H7 (cell line): ENCODE data around the gene ALAS1. TPM values are rescaled to one million over a fixed set of nuclear protein-coding genes. Genes with fewer than 3 reads are reported as not detected.

Experiments
- DNase-seq: peaks from one replicate; pipeline ENCODE4 v3.0.0; 2012
- H3K27me3 ChIP-seq: 2 replicates; pipeline ENCODE4 v1.6.0; 2011; ENCODE audit warnings: mild to moderate bottlenecking, low read length; ENCODE audit not compliant: control insufficient read depth, insufficient read depth
- H3K36me3 ChIP-seq: replicated peaks from 2 replicates; pipeline ENCODE4 v1.5.1; 2011; ENCODE audit warnings: low read length; ENCODE audit not compliant: control insufficient read depth, insufficient read depth
- H3K4me3 ChIP-seq: 2 replicates; pipeline ENCODE4 v1.5.1; 2011; ENCODE audit warnings: low read depth, mild to moderate bottlenecking, control low read depth, low read length, moderate library complexity; ENCODE audit not compliant: insufficient read depth
- total RNA-seq: library from RNA; depleted of rRNA; stranded (reverse); fragments of >200 nt; shearing (Covaris generic); gene quantifications from 2 replicates; pipeline ENCODE4 v1.2.3, GENCODE V29; 2014; rRNA removed

The ALAS1 gene
- total RNA-seq, 1 experiment from 2014 or later: 63.8 TPM

DNA sequence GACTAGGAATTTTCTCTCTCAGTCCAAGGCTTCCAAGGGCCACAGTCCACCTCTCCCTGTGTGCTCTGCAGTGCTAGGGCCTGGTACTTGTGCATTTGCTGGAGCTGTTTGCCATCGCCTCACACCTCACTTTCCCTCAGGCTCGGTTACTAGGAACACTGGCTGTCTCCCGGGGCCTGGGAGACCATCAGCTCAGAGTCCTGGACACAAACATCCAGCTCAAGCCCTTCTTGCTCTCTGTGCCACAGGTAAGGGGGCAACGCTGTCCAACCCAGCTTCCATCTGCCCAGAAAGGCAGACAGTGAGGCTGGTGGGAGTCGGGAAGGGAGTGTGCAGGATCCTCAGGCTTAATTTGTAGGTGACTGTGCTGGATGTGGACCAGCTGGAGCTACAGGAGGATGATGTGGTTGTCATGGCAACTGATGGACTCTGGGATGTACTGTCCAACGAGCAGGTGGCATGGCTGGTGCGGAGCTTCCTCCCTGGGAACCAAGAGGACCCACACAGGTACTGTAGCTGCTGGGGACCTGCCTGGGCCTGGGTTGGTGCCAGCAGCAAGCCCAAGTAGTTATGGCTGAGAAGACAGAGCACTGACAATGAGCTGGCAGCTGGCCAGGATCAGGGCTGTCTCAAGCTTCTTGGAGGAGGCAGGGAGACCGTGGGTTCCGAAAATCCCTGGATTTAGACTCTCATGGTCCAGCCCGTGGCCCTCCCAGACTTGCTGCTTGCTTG lies 51.0 kb downstream of the ALAS1 start:
- peak; percentile 26 for DNase-seq
- Histone ChIP-seq H3K4me3 (no peak overlapping the region), H3K36me3 (peaks cover 11% of the 10 kb centered on the region), H3K27me3 (peaks cover 27% of the 10 kb centered on the region)

DNA sequence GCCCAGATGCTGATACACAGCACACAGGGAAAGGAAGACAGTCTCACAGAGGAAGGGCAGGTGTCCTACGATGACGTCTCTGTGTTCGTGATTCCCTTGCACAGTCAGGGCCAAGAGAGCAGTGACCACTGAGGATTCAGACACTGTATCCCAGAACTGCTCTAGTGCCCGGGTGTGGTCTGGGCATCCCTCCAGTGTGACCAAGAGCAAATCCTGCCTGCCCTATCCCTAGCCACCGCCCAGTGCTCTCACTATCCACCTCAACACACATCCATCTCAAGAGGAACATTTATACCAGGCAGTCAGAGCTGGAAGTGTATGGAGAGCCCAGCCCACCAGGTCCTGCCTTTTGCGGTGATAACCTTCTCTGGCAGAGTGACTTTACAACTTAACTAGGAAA lies 51.7 kb downstream of the ALAS1 start:
- no peak for DNase-seq
- Histone ChIP-seq H3K36me3 (peaks cover 13% of the 10 kb centered on the region), H3K27me3 (peaks cover 23% of the 10 kb centered on the region), H3K4me3 (no peak overlapping the region)

DNA sequence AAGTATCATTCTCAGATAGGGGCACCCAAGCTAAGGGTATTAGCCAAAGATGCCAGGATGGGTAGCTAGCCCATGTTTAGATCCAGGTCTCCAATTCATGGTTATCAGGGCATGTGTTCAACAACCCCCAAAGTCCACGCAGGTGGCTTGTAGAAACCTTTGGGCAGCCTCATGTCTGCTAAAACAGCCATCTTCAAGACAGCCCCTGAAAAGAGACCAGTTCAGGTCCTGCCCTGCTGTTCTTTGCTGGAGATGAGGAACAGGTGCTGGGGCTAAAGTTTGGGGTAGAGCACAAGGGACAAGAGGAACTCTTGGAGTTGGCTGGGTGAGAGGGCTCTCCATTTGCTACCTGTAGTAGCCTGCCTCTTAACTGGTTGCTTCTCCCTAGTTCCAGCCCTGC lies 52.2 kb downstream of the ALAS1 start:
- Histone ChIP-seq H3K36me3 (peaks cover 13% of the 10 kb centered on the region), H3K27me3 (peaks cover 19% of the 10 kb centered on the region), H3K4me3 (no peak overlapping the region)
- DNase-seq: no peak

DNA sequence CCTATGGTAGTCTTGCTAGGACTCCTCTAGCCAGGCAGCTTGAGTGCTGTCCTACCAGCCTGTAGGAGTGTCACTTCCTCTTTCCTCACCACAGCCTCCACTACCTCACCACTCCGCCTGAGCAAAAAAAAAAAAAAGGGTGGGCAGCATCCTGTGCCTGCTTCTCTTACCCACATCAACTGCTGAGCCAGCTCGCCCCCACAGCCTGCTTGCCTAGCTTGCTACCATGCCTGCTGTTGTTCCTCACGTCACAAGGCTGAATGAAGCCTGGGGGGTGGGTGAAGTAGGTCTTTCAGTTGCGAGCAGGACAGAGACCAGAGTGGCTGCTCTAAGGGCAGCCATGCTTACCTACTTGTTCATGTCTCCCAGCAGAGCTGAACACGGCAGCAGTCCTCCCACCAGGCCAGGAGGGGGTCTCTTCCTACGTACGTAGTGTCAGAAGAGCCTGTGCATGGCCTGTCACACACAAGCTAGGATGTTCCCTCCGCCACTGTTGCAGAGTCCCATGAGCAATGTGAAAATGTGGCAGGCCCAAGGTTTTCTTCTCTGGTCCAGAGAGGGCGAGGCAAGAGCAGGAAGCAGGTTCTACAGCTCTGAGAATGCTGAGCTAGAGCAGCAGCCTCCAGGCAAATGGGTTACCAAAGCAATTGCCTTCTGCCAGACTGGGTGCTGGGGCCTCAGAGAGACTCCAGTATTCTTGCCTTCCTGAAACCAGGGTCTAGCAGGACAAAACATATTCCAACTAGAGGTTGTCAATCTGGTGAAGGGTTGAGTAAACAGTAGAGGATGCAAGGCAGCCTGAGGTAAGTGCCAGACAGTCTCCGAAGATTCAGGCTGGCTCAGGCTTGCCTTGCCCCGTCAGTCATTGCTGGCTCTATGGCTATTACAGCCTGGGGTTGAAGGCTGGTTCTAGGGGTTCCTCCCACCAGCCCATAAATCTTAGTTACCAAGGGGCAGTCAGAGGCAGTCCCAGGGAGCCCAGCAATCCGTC lies 55.6 kb downstream of the ALAS1 start:
- no peak overlapping the region for H3K4me3 ChIP-seq
- H3K36me3 ChIP-seq: peaks cover 47% of the 10 kb centered on the region
- no peaks in the 10 kb centered on the region for H3K27me3 ChIP-seq
- DNase-seq: no peak

DNA sequence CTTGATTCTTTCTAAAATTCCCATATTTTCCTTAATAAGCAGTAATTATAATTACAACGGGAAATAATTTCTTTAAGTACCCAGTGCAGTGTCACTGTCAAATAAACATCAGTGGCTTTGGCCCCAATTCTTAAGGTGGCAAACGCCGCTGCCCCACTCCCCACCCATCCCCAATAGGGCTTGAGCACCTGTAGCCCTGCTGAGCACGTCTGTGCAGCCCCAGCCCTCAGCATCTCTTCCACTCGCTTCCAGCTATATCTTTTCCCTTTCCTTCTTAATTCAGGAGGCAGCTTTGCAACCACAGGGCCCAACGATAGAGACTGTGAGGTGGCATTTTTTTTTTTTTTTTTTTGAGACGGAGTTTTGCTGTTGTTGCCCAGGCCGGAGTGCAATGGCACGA lies 56.6 kb downstream of the ALAS1 start:
- DNase-seq: no peak
- Histone ChIP-seq H3K36me3 (peaks cover 55% of the 10 kb centered on the region), H3K4me3 (no peak overlapping the region), H3K27me3 (no peaks in the 10 kb centered on the region)

DNA sequence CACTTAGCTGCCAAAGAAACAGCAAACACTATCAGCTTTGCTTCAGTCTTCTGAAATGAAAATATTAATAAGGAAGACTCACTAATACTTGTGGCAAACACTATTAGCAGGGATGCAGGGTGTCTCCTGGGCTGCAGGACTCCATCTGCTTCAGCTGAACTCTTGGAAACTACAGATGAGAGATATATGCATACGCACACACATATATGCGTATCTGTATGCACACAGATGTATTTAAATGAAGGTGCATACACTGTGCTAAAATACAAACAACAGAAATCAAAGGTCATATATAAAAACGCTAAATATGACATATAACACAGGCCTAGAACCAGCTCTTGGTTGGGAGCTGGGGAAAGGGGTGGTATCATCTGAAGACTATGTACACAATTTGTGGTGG lies 58.2 kb downstream of the ALAS1 start:
- no peaks in the 10 kb centered on the region for H3K27me3 ChIP-seq
- H3K4me3 ChIP-seq: no peak overlapping the region
- no peak for DNase-seq
- H3K36me3 ChIP-seq: peaks cover 57% of the 10 kb centered on the region

DNA sequence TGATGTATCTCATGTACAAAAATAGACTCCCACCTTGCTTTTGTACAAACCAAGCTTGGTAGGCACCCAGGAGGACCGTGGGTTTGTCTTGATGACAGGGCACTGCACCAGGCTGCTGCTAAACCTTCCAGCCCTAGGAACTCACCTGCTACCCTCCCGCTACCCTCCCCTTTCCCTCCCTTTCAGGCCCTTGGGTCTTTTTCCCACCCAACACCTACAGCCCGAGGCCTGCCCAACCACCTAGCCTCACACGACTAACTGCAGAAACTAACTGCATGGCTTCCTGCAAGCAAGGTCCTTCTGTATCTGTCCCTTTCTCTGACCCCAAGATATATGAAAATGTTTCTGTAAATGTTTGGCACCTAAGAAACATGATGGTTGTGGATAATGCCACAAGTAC lies 58.7 kb downstream of the ALAS1 start:
- Histone ChIP-seq H3K36me3 (peaks cover 58% of the 10 kb centered on the region), H3K4me3 (no peak overlapping the region), H3K27me3 (no peaks in the 10 kb centered on the region)
- DNase-seq: no peak

DNA sequence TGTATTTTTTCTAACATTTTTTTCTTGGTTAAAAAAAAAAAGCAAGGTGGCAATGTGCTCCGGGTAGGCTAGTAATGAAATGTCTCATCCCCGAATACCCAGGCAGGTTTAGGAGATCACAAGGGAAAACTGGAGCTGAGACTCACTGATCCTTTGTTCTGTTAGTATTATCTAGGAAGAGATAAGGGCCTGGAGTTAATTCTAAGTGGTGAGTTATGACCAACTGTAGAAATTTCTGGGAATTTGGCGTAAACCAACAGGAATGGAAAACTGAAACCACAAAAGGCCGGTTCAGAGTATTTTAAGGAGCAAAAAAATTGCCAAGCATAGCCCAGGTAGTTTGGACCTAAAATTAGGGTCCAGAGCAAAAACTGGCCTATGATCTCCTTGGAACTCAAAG lies 60.0 kb downstream of the ALAS1 start:
- no peak for DNase-seq
- H3K36me3 ChIP-seq: peaks cover 58% of the 10 kb centered on the region
- no peaks in the 10 kb centered on the region for H3K27me3 ChIP-seq
- no peak overlapping the region for H3K4me3 ChIP-seq

DNA sequence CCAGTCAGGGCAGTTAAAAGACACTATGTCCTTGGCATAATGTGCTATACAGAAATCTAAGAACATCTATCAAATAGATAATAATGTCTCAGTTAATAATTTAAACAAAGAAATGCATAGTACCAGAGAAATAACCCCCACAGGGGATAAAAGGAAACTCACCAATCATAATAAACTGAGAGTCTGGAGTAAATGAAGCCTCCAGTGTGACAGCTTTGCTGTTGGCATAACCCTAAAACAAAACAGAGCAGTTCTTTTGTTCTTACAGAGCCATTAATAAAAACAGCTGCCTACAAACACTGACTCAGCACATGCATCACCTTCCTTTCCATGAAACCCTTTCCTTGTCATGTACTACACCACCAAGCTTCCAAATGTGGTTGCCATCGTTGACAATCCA lies 61.1 kb downstream of the ALAS1 start:
- DNase-seq: no peak
- Histone ChIP-seq H3K36me3 (peaks cover 53% of the 10 kb centered on the region), H3K4me3 (no peak overlapping the region), H3K27me3 (no peaks in the 10 kb centered on the region)

DNA sequence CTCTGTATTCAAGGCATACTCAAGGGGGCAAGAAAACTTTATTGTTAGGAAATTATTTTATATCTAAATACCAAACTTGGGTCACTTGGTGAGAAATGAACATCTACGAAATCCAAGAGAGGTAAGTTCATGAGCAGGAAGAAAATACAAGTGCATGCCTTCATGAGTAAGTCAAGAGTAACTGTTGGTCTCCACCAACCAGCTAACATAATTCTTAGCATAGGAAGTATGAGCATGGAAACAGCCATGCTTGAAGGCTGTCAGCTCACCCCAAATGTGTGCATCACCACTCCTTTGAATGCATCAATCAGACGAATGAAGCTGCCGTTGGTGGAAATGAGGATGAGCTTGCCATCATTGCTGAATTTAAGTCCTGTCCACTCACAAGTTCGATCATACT lies 61.5 kb downstream of the ALAS1 start:
- no peaks in the 10 kb centered on the region for H3K27me3 ChIP-seq
- peaks cover 52% of the 10 kb centered on the region for H3K36me3 ChIP-seq
- H3K4me3 ChIP-seq: no peak overlapping the region
- DNase-seq: no peak

DNA sequence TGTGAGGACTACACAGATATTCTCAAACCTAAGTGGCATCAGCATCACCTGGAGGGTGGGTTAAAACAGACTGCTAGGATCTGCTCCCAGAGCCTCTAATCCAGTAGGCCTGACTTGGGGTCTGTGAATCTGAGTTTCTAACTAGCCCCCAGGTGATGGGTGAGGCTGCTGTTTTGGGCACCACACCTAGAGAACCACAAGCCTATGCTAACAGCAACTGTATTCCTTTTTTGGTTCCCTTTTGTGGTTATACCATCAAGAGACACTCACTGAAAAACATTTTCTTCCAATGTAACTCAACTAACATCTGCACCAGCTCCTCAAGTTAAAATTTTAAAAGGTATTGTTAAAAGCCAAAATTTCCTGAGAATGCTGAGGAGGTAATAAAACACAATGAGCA lies 64.5 kb downstream of the ALAS1 start:
- H3K36me3 ChIP-seq: peaks cover 42% of the 10 kb centered on the region
- no peak for DNase-seq

More for the DNA sequence above, 64.5 kb downstream of the ALAS1 start:
- H3K4me3 ChIP-seq: no peak overlapping the region
- no peaks in the 10 kb centered on the region for H3K27me3 ChIP-seq

Other genes starting within 250 kb of the ALAS1 start
- 0.14 TPM in 1 of 2 replicates, not detected in the other for gene GPR62, start 242.8 kb upstream of the ALAS1 start, total RNA-seq
- gene PCBP4, start 230.7 kb upstream of the ALAS1 start, total RNA-seq: 29.4 and 48.1 TPM in 2 replicates
- 20.8 and 24.3 TPM in 2 replicates for gene ABHD14B, start 224.1 kb upstream of the ALAS1 start, total RNA-seq
- 7.5 and 7.7 TPM in 2 replicates for gene ABHD14A, start 223.1 kb upstream of the ALAS1 start, total RNA-seq
- 97.7 and 101 TPM in 2 replicates for gene ACY1, start 214.6 kb upstream of the ALAS1 start, total RNA-seq
- gene RPL29, start 202.3 kb upstream of the ALAS1 start, total RNA-seq: 1,001 and 1,107 TPM in 2 replicates
- gene DUSP7, start 141.6 kb upstream of the ALAS1 start, total RNA-seq: 19.5 and 21.7 TPM in 2 replicates
- gene POC1A, start 43.7 kb upstream of the ALAS1 start, total RNA-seq: 25.1 and 26.4 TPM in 2 replicates
- gene TLR9, start 27.5 kb downstream of the ALAS1 start, total RNA-seq: not detected in 2 replicates
- 85.8 and 99.0 TPM in 2 replicates for gene TWF2, start 41.0 kb downstream of the ALAS1 start, total RNA-seq
- 2.9 and 4.5 TPM in 2 replicates for gene PPM1M, start 47.6 kb downstream of the ALAS1 start, total RNA-seq
- gene WDR82, start 80.5 kb downstream of the ALAS1 start, total RNA-seq: 60.3 and 63.8 TPM in 2 replicates
- gene GLYCTK, start 89.7 kb downstream of the ALAS1 start, total RNA-seq: 6.1 and 8.5 TPM in 2 replicates
- gene DNAH1, start 118.2 kb downstream of the ALAS1 start, total RNA-seq: 0.48 and 2.0 TPM in 2 replicates
- gene BAP1, start 211.8 kb downstream of the ALAS1 start, total RNA-seq: 128 and 145 TPM in 2 replicates
- gene PHF7, start 212.5 kb downstream of the ALAS1 start, total RNA-seq: 16.5 and 25.2 TPM in 2 replicates
- 1.1 and 2.2 TPM in 2 replicates for gene SEMA3G, start 246.9 kb downstream of the ALAS1 start, total RNA-seq